HCT116 (cell line): ENCODE data around the gene PREX1.

ENCODE experiments used
- ATF3 ChIP-seq: IDR thresholded peaks from 2 replicates; pipeline ENCODE4 v1.6.1; 2012
- CTCF ChIP-seq, 3 experiments: fragments of 200-600 bp in 1 of 3; sonication (generic) in 1 of 3; IDR thresholded peaks in 2 of 3; conservative IDR thresholded peaks in 1 of 3; 2 replicates each; pipeline ENCODE4 v1.5.1; 2012 to 2017; ENCODE audit warnings: low read depth in 2 of 3, low read length in 2 of 3, antibody characterized with exemption in 1 of 3, borderline replicate concordance in 1 of 3, control low read depth in 1 of 3, mild to moderate bottlenecking in 1 of 3, mixed read lengths in 1 of 3, mixed run types in 1 of 3, moderate library complexity in 1 of 3; ENCODE audit not compliant: insufficient read depth in 1 of 3
- POLR2A ChIP-seq: IDR thresholded peaks from 2 replicates; pipeline ENCODE4 v1.7.0; 2011; ENCODE audit warnings: borderline replicate concordance; ENCODE audit not compliant: insufficient read depth, insufficient read length; ENCODE audit errors: extremely low read depth
- YY1 ChIP-seq: IDR thresholded peaks from 2 replicates; pipeline ENCODE4 v1.6.1; 2011; ENCODE audit warnings: low read length, low read depth, moderate library complexity, mild to moderate bottlenecking; ENCODE audit not compliant: insufficient replicate concordance; ENCODE audit errors: extremely low read depth

- TF ChIP-seq YY1, result no peak
- TF ChIP-seq CTCF (IDR thresholded peaks at IDR 0.05 in 2 of 3, conservative IDR thresholded peaks at IDR 0.05 in 1 of 3; ENCODE audit: borderline replicate concordance in 1 of 3, insufficient read depth in 1 of 3, low read depth in 2 of 3, low read length in 2 of 3), result no peak
- no peak for TF ChIP-seq POLR2A
- no peak for TF ChIP-seq ATF3
Observed at GRCh38 chr20:48640871-48641270, 186.9 kb downstream of the PREX1 start.
